ENCODE results near the gene ST6GALNAC2.
"Not testable (repeated sequence)": the region's sequence is repeated elsewhere in the genome, so short reads cannot be mapped to it uniquely, and the experiment has no call there.

Gene ST6GALNAC2

GRCh38 chr17:76612977-76613851 lies 27.6 kb upstream of the ST6GALNAC2 start:
- no peak for DNase-seq (ENCODE audit: low spot score)
- TF ChIP-seq CTCF (IDR thresholded peaks at IDR 0.05; ENCODE audit: extremely low read depth, insufficient read depth, missing control alignments): no peak
- in situ Hi-C loops (cut with MboI; ENCODE audit: low pct_unique_long_range_greater_than_20kb, low sequenced_read_pairs, unreplicated experiment): no loop called here

- DNase-seq (ENCODE audit: low spot score): no peak
- in situ Hi-C loops (cut with MboI; ENCODE audit: low pct_unique_long_range_greater_than_20kb, low sequenced_read_pairs, unreplicated experiment): no loop called here
- TF ChIP-seq CTCF (IDR thresholded peaks at IDR 0.05; ENCODE audit: extremely low read depth, insufficient read depth, missing control alignments): no peak
Measured at GRCh38 chr17:76612465-76612864, 26.8 kb upstream of the ST6GALNAC2 start.

GRCh38 chr17:76611758-76612157 lies 26.1 kb upstream of the ST6GALNAC2 start:
- DNase-seq (ENCODE audit: low spot score): no peak
- in situ Hi-C loops (cut with MboI; ENCODE audit: low pct_unique_long_range_greater_than_20kb, low sequenced_read_pairs, unreplicated experiment): no loop called here
- TF ChIP-seq CTCF (IDR thresholded peaks at IDR 0.05; ENCODE audit: extremely low read depth, insufficient read depth, missing control alignments): no peak

GRCh38 chr17:76611080-76611749 lies 25.6 kb upstream of the ST6GALNAC2 start:
- in situ Hi-C loops (cut with MboI; ENCODE audit: low pct_unique_long_range_greater_than_20kb, low sequenced_read_pairs, unreplicated experiment); DNase-seq (ENCODE audit: low spot score): not testable (repeated sequence)

- DNase-seq (ENCODE audit: low spot score); in situ Hi-C loops (cut with MboI; ENCODE audit: low pct_unique_long_range_greater_than_20kb, low sequenced_read_pairs, unreplicated experiment): not testable (repeated sequence)
Measured at GRCh38 chr17:76606685-76607084, 21.0 kb upstream of the ST6GALNAC2 start.

GRCh38 chr17:76601065-76601464 lies 15.4 kb upstream of the ST6GALNAC2 start:
- no peak for DNase-seq (ENCODE audit: low spot score)
- TF ChIP-seq CTCF (IDR thresholded peaks at IDR 0.05; ENCODE audit: extremely low read depth, insufficient read depth, missing control alignments): no peak
- in situ Hi-C loops (cut with MboI; ENCODE audit: low pct_unique_long_range_greater_than_20kb, low sequenced_read_pairs, unreplicated experiment): no loop called here

GRCh38 chr17:76599694-76600460 lies 14.2 kb upstream of the ST6GALNAC2 start:
- DNase-seq (ENCODE audit: low spot score): no peak
- no peak for TF ChIP-seq CTCF (IDR thresholded peaks at IDR 0.05; ENCODE audit: extremely low read depth, insufficient read depth, missing control alignments)
- in situ Hi-C loops (cut with MboI; ENCODE audit: low pct_unique_long_range_greater_than_20kb, low sequenced_read_pairs, unreplicated experiment): no loop called here
